Measurements from ENCODE around the gene CCM2. TPM values are rescaled to one million over a fixed set of nuclear protein-coding genes. Genes with fewer than 3 reads are reported as not detected.

CCM2 gene
- total and polyA plus RNA-seq, 4 donors, result 21.7 to 57.6 (median 51.1) TPM

- WGBS, 2 donors, result 84 to 98% methylated on average over 3 of the region's 3 CpGs
- ATAC-seq (ENCODE audit: insufficient read depth, low FRiP score) (no peak), DNase-seq (no peak)
- Histone ChIP-seq H3K9me3 (ENCODE audit: control insufficient read depth in 4 of 4, insufficient read depth in 3 of 4, low read length in 3 of 4) (peaks cover 0 to 2% (median 0%) of the 10 kb centered on the region in 4 donors), H3K36me3 (ENCODE audit: control insufficient read depth in 4 of 4, insufficient read depth in 4 of 4, low read length in 4 of 4) (peaks cover 0 to 51% (median 33%) of the 10 kb centered on the region in 4 donors), H3K27ac (ENCODE audit: low read depth in 1 of 2, low read length in 1 of 2) (no peak overlapping the region), H3K9ac (ENCODE audit: insufficient read depth in 1 of 2, low read length in 2 of 2) (no peak overlapping the region), H3K4me3 (no peak overlapping the region), H3K27me3 (ENCODE audit: control insufficient read depth in 3 of 3, insufficient read depth in 3 of 3, low read length in 2 of 3) (no peaks in the 10 kb centered on the region), H3K4me1 (ENCODE audit: control insufficient read depth in 5 of 5, insufficient read depth in 5 of 5, low read length in 5 of 5) (no peaks in the 10 kb centered on the region)
- TF ChIP-seq CTCF (IDR thresholded peaks at IDR 0.05; ENCODE audit: control extremely low read depth, extremely low read depth), result no peak
These were observed 67.6 kb downstream of the CCM2 start for GRCh38 chr7:45067582-45067981.

GRCh38 chr7:45068236-45069023, 68.4 kb downstream of the CCM2 start:
- H3K36me3 ChIP-seq (ENCODE audit: control insufficient read depth in 4 of 4, insufficient read depth in 4 of 4, low read length in 4 of 4), result peaks cover 0 to 60% (median 35%) of the 10 kb centered on the region in 4 donors
- H3K9me3 ChIP-seq (ENCODE audit: control insufficient read depth in 4 of 4, insufficient read depth in 3 of 4, low read length in 3 of 4), result peaks cover 0 to 2% (median 0%) of the 10 kb centered on the region in 4 donors
- H3K27ac ChIP-seq (ENCODE audit: low read depth in 1 of 2, low read length in 1 of 2), result no peak overlapping the region
- ATAC-seq (ENCODE audit: insufficient read depth, low FRiP score) (no peak), DNase-seq (no peak)
- H3K27me3 ChIP-seq (ENCODE audit: control insufficient read depth in 3 of 3, insufficient read depth in 3 of 3, low read length in 2 of 3), result no peaks in the 10 kb centered on the region
- H3K9ac ChIP-seq (ENCODE audit: insufficient read depth in 1 of 2, low read length in 2 of 2), result no peak overlapping the region
- H3K4me3 ChIP-seq, result no peak overlapping the region
- TF ChIP-seq CTCF (IDR thresholded peaks at IDR 0.05; ENCODE audit: control extremely low read depth, extremely low read depth), result no peak
- whole genome bisulfite sequencing, 2 donors, result 93 to 94% methylated on average over 15 of the region's 15 CpGs
- no peaks in the 10 kb centered on the region for H3K4me1 ChIP-seq (ENCODE audit: control insufficient read depth in 5 of 5, insufficient read depth in 5 of 5, low read length in 5 of 5)

- no peak for DNase-seq
These were observed 69.6 kb downstream of the CCM2 start for GRCh38 chr7:45069444-45070253.

More at GRCh38 chr7:45069444-45070253, 69.6 kb downstream of the CCM2 start:
- Histone ChIP-seq H3K4me3 (no peak overlapping the region), H3K9ac (ENCODE audit: insufficient read depth in 1 of 2, low read length in 2 of 2) (no peak overlapping the region), H3K27ac (ENCODE audit: low read depth in 1 of 2, low read length in 1 of 2) (no peak overlapping the region), H3K9me3 (ENCODE audit: control insufficient read depth in 4 of 4, insufficient read depth in 3 of 4, low read length in 3 of 4) (peaks cover 0 to 2% (median 0%) of the 10 kb centered on the region in 4 donors), H3K36me3 (ENCODE audit: control insufficient read depth in 4 of 4, insufficient read depth in 4 of 4, low read length in 4 of 4) (peaks cover 0 to 64% (median 30%) of the 10 kb centered on the region in 4 donors), H3K4me1 (ENCODE audit: control insufficient read depth in 5 of 5, insufficient read depth in 5 of 5, low read length in 5 of 5) (no peaks in the 10 kb centered on the region), H3K27me3 (ENCODE audit: control insufficient read depth in 3 of 3, insufficient read depth in 3 of 3, low read length in 2 of 3) (no peaks in the 10 kb centered on the region)
- TF ChIP-seq CTCF (IDR thresholded peaks at IDR 0.05; ENCODE audit: control extremely low read depth, extremely low read depth), result no peak
- 92 to 93% methylated on average over 15 of the region's 15 CpGs for WGBS, 2 donors
- no peak for ATAC-seq (ENCODE audit: insufficient read depth, low FRiP score)

Measured in lung (tissue), 12 donors.